GM21423 (cell line): ENCODE measurements around the gene OGN.

Source experiments
- ATAC-seq: cut with Tn5 transposase; IDR thresholded peaks from one replicate; pipeline ENCODE4 v1.9.1; 2021; ENCODE audit warnings: mild to moderate bottlenecking, moderate library complexity; ENCODE audit not compliant: unreplicated experiment

OGN gene

GRCh38 chr9:92349771-92350739 lies 54.3 kb downstream of the OGN start:
- no peak for ATAC-seq

GRCh38 chr9:92345582-92345981 lies 58.8 kb downstream of the OGN start:
- no peak for ATAC-seq

GRCh38 chr9:92342825-92343488 lies 61.4 kb downstream of the OGN start:
- ATAC-seq, result no peak

DNA sequence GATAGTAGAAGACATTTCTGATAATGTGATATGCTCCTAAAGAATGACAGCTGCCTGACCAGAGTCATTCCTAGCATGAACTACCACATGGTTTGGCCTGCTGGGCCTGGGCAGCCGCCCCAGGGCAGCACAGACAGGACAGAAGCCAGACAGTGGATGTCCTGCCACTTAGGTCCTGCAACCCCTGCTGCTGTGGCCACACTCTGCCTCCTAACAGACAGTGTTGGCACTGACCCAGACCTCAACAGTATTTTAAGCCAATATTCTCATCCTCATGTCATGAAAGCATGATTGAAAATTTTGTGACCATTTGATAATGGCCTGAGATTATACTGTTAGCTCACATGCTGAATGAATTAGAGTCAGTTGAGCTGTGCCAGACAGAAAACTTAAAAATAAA lies 62.8 kb downstream of the OGN start:
- no peak for ATAC-seq

DNA sequence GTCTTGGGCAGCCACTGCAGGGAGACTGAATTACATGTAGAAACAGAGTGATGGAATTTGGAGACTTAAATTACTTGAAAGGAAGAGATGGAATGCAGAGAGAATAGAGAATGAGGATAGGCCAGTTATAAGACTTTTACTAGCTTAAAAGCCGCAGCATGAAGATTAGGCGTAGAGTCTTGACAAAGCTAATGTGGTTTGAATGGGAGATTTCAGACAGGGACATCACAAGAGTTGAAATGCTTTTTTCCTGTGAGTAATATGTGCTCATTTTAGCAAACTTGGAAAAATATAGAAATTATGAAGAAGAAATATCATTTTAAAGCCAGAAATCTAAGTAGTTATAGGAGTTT lies 71.1 kb downstream of the OGN start:
- ATAC-seq, result no peak
